ENCODE measurements around the gene OR52B4. TPM values are rescaled to one million over a fixed set of nuclear protein-coding genes. Genes with fewer than 3 reads are reported as not detected.
"Not testable (repeated sequence)": the region's sequence is repeated elsewhere in the genome, so short reads cannot be mapped to it uniquely, and the experiment has no call there.

The OR52B4 gene
- total and polyA plus RNA-seq, 2 of the 8 experiments (the other 6 are each of a cell fraction or from before 2014, with no cell fraction given): not detected

DNA sequence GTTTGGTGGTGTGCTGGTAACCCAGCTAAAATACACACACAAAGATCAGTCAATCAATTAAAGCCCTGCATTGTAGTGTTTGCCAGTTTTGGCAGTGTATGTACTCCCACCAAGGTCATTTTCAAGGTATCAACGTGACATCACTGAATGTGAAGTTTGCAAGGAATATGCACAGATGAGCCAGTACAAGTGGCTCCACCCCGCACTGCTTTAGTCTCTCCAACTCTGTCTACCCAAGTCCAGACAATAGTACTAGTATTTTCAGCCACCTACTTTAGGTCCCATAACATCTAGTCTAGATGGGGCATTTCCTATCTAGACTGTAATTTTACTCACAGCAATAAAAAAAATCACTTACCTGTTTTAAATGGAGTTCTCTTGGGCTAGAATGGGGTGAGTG lies 22.8 kb downstream of the OR52B4 start:
- H2BK5ac ChIP-seq (ENCODE audit: low read depth, low read length); H2AK5ac ChIP-seq (ENCODE audit: low read depth, low read length); H2BK15ac ChIP-seq (ENCODE audit: low read length); H3K9me3 ChIP-seq (ENCODE audit: insufficient read depth in 2 of 2, low read depth in 1 of 2, low read length in 1 of 2); POLR2A ChIA-PET (ENCODE audit: partially characterized antibody); H2BK12ac ChIP-seq (ENCODE audit: low read depth, low read length); H3K23ac ChIP-seq (ENCODE audit: insufficient read length); H2BK20ac ChIP-seq (ENCODE audit: low read length); H3K27me3 ChIP-seq (replicated peaks in 1 of 4; ENCODE audit: control insufficient read depth in 3 of 4, extremely low read depth in 1 of 4, insufficient read depth in 3 of 4, low read length in 3 of 4); H3K79me2 ChIP-seq (ENCODE audit: control insufficient read depth in 1 of 2, insufficient read depth in 2 of 2, low read length in 2 of 2); H4K20me1 ChIP-seq (replicated peaks in 1 of 2; ENCODE audit: control insufficient read depth in 1 of 2, insufficient read depth in 2 of 2, low read length in 2 of 2); FAIRE-seq; H3K4me1 ChIP-seq (replicated peaks in 1 of 4; ENCODE audit: control insufficient read depth in 3 of 4, insufficient read depth in 4 of 4, low read length in 3 of 4); CTCF ChIA-PET (ENCODE audit: partially characterized antibody); H2AFZ ChIP-seq (ENCODE audit: low read length); H3K56ac ChIP-seq (replicated peaks; ENCODE audit: insufficient read length, low read depth, low read length); H3K18ac ChIP-seq (ENCODE audit: extremely low read depth, low read length); H3K23me2 ChIP-seq (ENCODE audit: low read depth, low read length); H4K91ac ChIP-seq (replicated peaks; ENCODE audit: insufficient read length, low read length); H2BK120ac ChIP-seq (replicated peaks; ENCODE audit: low read depth, low read length); H3K4me2 ChIP-seq (ENCODE audit: insufficient read depth in 1 of 2, low read depth in 2 of 2, low read length in 2 of 2); H3K79me1 ChIP-seq (ENCODE audit: low read depth, low read length); H3K36me3 ChIP-seq (ENCODE audit: control insufficient read depth in 2 of 4, insufficient read depth in 4 of 4, low read length in 3 of 4); H4K5ac ChIP-seq (ENCODE audit: insufficient read length, low read depth, low read length); H4K8ac ChIP-seq (ENCODE audit: extremely low read depth, insufficient read depth, low read length); H3K4me3 ChIP-seq (ENCODE audit: extremely low read depth in 1 of 4, insufficient read depth in 2 of 4, low read depth in 3 of 4, low read length in 4 of 4); H3K27ac ChIP-seq (ENCODE audit: low read depth, low read length); H3K9ac ChIP-seq (replicated peaks in 1 of 4; ENCODE audit: extremely low read depth in 1 of 4, low read depth in 3 of 4, low read length in 3 of 4); H3K4ac ChIP-seq (replicated peaks; ENCODE audit: insufficient read length, low read depth, low read length); H3K14ac ChIP-seq (ENCODE audit: insufficient read length); DNase-seq (ENCODE audit: low read depth in 1 of 2, low spot score in 2 of 2): not testable (repeated sequence)
- WGBS, 2 experiments (ENCODE audit: extremely low coverage in 1 of 2, insufficient coverage in 1 of 2, insufficient read length in 1 of 2, insufficient replicate concordance in 2 of 2, low coverage in 1 of 2, low lambda C conversion rate in 2 of 2, missing lambda C conversion rate in 1 of 2): 100% methylated on average over 2 of the region's 2 CpGs; no CpG with 5 or more reads in 1 of the 2 experiments

DNA sequence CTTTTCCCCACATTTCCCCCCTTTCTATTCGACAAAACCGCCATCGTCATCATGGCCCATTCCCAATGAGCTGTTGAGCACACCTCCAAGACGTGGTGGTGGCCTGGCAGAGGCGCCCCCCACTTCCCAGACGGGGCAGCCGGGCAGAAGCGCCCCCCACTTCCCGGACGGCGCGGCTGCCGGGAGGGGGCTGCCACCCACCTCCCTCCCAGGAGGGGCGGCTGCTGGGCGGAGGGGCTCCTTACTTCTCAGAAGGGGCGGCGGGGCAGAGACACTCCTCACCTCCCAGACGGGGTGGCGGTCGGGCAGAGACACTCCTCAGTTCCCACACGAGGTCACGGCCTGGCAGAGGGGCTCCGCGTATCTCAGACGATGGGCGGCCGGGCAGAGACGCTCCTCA lies 33.8 kb downstream of the OR52B4 start:
- H2AK5ac ChIP-seq (ENCODE audit: low read depth, low read length); H3K56ac ChIP-seq (replicated peaks; ENCODE audit: insufficient read length, low read depth, low read length); H2BK120ac ChIP-seq (replicated peaks; ENCODE audit: low read depth, low read length); H3K4me3 ChIP-seq (ENCODE audit: extremely low read depth in 1 of 4, insufficient read depth in 2 of 4, low read depth in 3 of 4, low read length in 4 of 4); H4K20me1 ChIP-seq (replicated peaks in 1 of 2; ENCODE audit: control insufficient read depth in 1 of 2, insufficient read depth in 2 of 2, low read length in 2 of 2); H3K79me1 ChIP-seq (ENCODE audit: low read depth, low read length); H2BK5ac ChIP-seq (ENCODE audit: low read depth, low read length); H3K4me1 ChIP-seq (replicated peaks in 1 of 4; ENCODE audit: control insufficient read depth in 3 of 4, insufficient read depth in 4 of 4, low read length in 3 of 4); H3K79me2 ChIP-seq (ENCODE audit: control insufficient read depth in 1 of 2, insufficient read depth in 2 of 2, low read length in 2 of 2); H4K8ac ChIP-seq (ENCODE audit: extremely low read depth, insufficient read depth, low read length); H4K5ac ChIP-seq (ENCODE audit: insufficient read length, low read depth, low read length); H3K4ac ChIP-seq (replicated peaks; ENCODE audit: insufficient read length, low read depth, low read length); H3K27ac ChIP-seq (ENCODE audit: low read depth, low read length); H3K18ac ChIP-seq (ENCODE audit: extremely low read depth, low read length); H2BK20ac ChIP-seq (ENCODE audit: low read length); H3K9ac ChIP-seq (replicated peaks in 1 of 4; ENCODE audit: extremely low read depth in 1 of 4, low read depth in 3 of 4, low read length in 3 of 4); H3K9me3 ChIP-seq (ENCODE audit: insufficient read depth in 2 of 2, low read depth in 1 of 2, low read length in 1 of 2); H4K91ac ChIP-seq (replicated peaks; ENCODE audit: insufficient read length, low read length); H3K23ac ChIP-seq (ENCODE audit: insufficient read length); H2BK15ac ChIP-seq (ENCODE audit: low read length); H3K23me2 ChIP-seq (ENCODE audit: low read depth, low read length); H3K27me3 ChIP-seq (replicated peaks in 1 of 4; ENCODE audit: control insufficient read depth in 3 of 4, extremely low read depth in 1 of 4, insufficient read depth in 3 of 4, low read length in 3 of 4); H2AFZ ChIP-seq (ENCODE audit: low read length); FAIRE-seq; H3K4me2 ChIP-seq (ENCODE audit: insufficient read depth in 1 of 2, low read depth in 2 of 2, low read length in 2 of 2); H2BK12ac ChIP-seq (ENCODE audit: low read depth, low read length); H3K36me3 ChIP-seq (ENCODE audit: control insufficient read depth in 2 of 4, insufficient read depth in 4 of 4, low read length in 3 of 4); H3K14ac ChIP-seq (ENCODE audit: insufficient read length); DNase-seq (ENCODE audit: low read depth in 1 of 2, low spot score in 2 of 2); CTCF ChIA-PET (ENCODE audit: partially characterized antibody); POLR2A ChIA-PET (ENCODE audit: partially characterized antibody): not testable (repeated sequence)
- WGBS, 2 experiments (ENCODE audit: extremely low coverage in 1 of 2, insufficient coverage in 1 of 2, insufficient read length in 1 of 2, insufficient replicate concordance in 2 of 2, low coverage in 1 of 2, low lambda C conversion rate in 2 of 2, missing lambda C conversion rate in 1 of 2): 92% methylated on average over 10 of the region's 28 CpGs; no CpG with 5 or more reads in 1 of the 2 experiments

Measured in H1 (cell line).